HepG2 (cell line): ENCODE measurements around the gene FNDC10. TPM values are rescaled to one million over a fixed set of nuclear protein-coding genes. Genes with fewer than 3 reads are reported as not detected.
A peak's percentile ranks its signal among the peaks of the same experiment; 100 is the strongest.

Experiments
- HMG20B ChIP-seq: conservative IDR thresholded peaks from 2 replicates; pipeline ENCODE4 v1.6.1; 2016; ENCODE audit warnings: missing genetic modification reagents, missing compliant biosample characterization
- HNF4G ChIP-seq, 2 experiments: sonication (generic) in 1 of 2; formaldehyde crosslinking in 1 of 2; IDR thresholded peaks; 2 replicates each; pipeline versions ENCODE4 v1.4.0 to v1.6.1; 2011 to 2020; ENCODE audit warnings: borderline replicate concordance in 2 of 2, low read depth in 2 of 2, mild to moderate bottlenecking in 2 of 2, low read length in 1 of 2, missing genetic modification reagents in 1 of 2, moderate library complexity in 1 of 2
- IRF9 ChIP-seq: sonication (generic); formaldehyde crosslinking; IDR thresholded peaks from 2 replicates; pipeline ENCODE4 v1.8.0; 2022; ENCODE audit warnings: missing genetic modification reagents, mild to moderate bottlenecking, borderline replicate concordance
- MTERF4 ChIP-seq: sonication (generic); formaldehyde crosslinking; IDR thresholded peaks from 2 replicates; pipeline ENCODE4 v1.8.0; 2023; ENCODE audit warnings: mild to moderate bottlenecking, missing genetic modification reagents
- MTF2 ChIP-seq: sonication (generic); formaldehyde crosslinking; IDR thresholded peaks from 2 replicates; pipeline ENCODE4 v1.5.0; 2020; ENCODE audit warnings: missing genetic modification reagents, borderline replicate concordance
- POGZ ChIP-seq: sonication (generic); formaldehyde crosslinking; IDR thresholded peaks from 2 replicates; pipeline ENCODE4 v1.4.0; 2020; ENCODE audit warnings: mild to moderate bottlenecking, missing genetic modification reagents
- PRDM10 ChIP-seq: sonication (generic); formaldehyde crosslinking; IDR thresholded peaks from 2 replicates; pipeline ENCODE4 v1.4.0; 2020; ENCODE audit warnings: low read depth, missing genetic modification reagents
- SIX1 ChIP-seq: sonication (generic); formaldehyde crosslinking; IDR thresholded peaks from 2 replicates; pipeline ENCODE4 v1.4.0; 2020; ENCODE audit warnings: missing genetic modification reagents, borderline replicate concordance
- SP2 ChIP-seq: sonication (generic); formaldehyde crosslinking; IDR thresholded peaks from 2 replicates; pipeline ENCODE4 v1.5.1; 2020; ENCODE audit warnings: mild to moderate bottlenecking, missing genetic modification reagents
- ZFP1 ChIP-seq: IDR thresholded peaks from 2 replicates; pipeline ENCODE4 v1.6.1; 2016
- ZKSCAN1 ChIP-seq: fragments of 150-350 bp; IDR thresholded peaks from 2 replicates; pipeline ENCODE4 v1.6.1; 2014; ENCODE audit warnings: low read length
- ZNF331 ChIP-seq: sonication (generic); formaldehyde crosslinking; IDR thresholded peaks from 2 replicates; pipeline ENCODE4 v1.4.0; 2020; ENCODE audit warnings: missing genetic modification reagents
- ZNF781 ChIP-seq: sonication (generic); formaldehyde crosslinking; IDR thresholded peaks from 2 replicates; pipeline ENCODE4 v1.5.1; 2020; ENCODE audit warnings: borderline replicate concordance, mild to moderate bottlenecking, missing genetic modification reagents; ENCODE audit errors: not compliant biosample characterization
- ZNF878 ChIP-seq: sonication (generic); formaldehyde crosslinking; IDR thresholded peaks from 2 replicates; pipeline ENCODE4 v1.8.1; 2023; ENCODE audit warnings: mild to moderate bottlenecking, missing genetic modification reagents, moderate library complexity
- polyA plus RNA-seq, 8 experiments: library from polyadenylated mRNA; depleted of rRNA in 3 of 8; stranded (reverse) in 7 of 8; unstranded in 1 of 8; fragments of >200 nt; fragmentation: Illumina TruSeq in 4 of 8; extraction: Trizol in 4 of 8; gene quantifications; 2 replicates each; pipeline versions ENCODE4 v1.2.1 to v1.2.3, GENCODE V29; 2011 to 2016; ENCODE audit warnings: low read depth in 4 of 8, missing spikeins in 1 of 8, mixed read lengths in 1 of 8; ENCODE audit not compliant: insufficient read depth in 1 of 8
- total RNA-seq, 5 experiments: library from RNA; depleted of rRNA; stranded (reverse); fragments of >200 nt; fragmentation: Illumina TruSeq; extraction: Trizol; gene quantifications; 2 replicates each; pipeline ENCODE4 v1.2.3, GENCODE V29; 2016; ENCODE audit warnings: low read depth in 1 of 5
- TF ChIP-seq, protein P1 (sequence below): IDR thresholded peaks from 2 replicates; pipeline ENCODE4 v1.6.1; 2018; ENCODE audit warnings: missing genetic modification reagents
- TF ChIP-seq, protein P2 (sequence below): sonication (generic); formaldehyde crosslinking; IDR thresholded peaks from 2 replicates; pipeline ENCODE4 v1.5.1; 2020; ENCODE audit warnings: mild to moderate bottlenecking, missing genetic modification reagents

FNDC10 gene
- total and polyA plus RNA-seq, 2 of the 13 experiments (the other 11 are each of a cell fraction or from before 2014, with no cell fraction given), result 2.2 to 2.5 TPM

- no peak for TF ChIP-seq MTF2
- no peak for TF ChIP-seq ZNF781 (CRISPR knock-in tag)
- TF ChIP-seq ZKSCAN1, result peak; percentile 70; the same call in 1 of the 2 replicates
- TF ChIP-seq POGZ (CRISPR knock-in tag), result peak; percentile 53
- no peak for TF ChIP-seq SIX1
- TF ChIP-seq IRF9, result no peak
- no peak for TF ChIP-seq HNF4G (IDR thresholded peaks at IDR 0.05; ENCODE audit: borderline replicate concordance, low read depth, low read length)
- no peak for TF ChIP-seq HNF4G (CRISPR knock-in tag; IDR thresholded peaks at IDR 0.05; ENCODE audit: borderline replicate concordance, low read depth)
- TF ChIP-seq ZNF878 (CRISPR knock-in tag), result no peak
- peak; percentile 20; the same call in 1 of the 2 replicates for TF ChIP-seq SP2
- TF ChIP-seq PRDM10, result no peak
- TF ChIP-seq, protein P1, sequence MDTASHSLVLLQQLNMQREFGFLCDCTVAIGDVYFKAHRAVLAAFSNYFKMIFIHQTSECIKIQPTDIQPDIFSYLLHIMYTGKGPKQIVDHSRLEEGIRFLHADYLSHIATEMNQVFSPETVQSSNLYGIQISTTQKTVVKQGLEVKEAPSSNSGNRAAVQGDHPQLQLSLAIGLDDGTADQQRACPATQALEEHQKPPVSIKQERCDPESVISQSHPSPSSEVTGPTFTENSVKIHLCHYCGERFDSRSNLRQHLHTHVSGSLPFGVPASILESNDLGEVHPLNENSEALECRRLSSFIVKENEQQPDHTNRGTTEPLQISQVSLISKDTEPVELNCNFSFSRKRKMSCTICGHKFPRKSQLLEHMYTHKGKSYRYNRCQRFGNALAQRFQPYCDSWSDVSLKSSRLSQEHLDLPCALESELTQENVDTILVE (CRISPR knock-in tag), result peak; percentile 92
- peak; percentile 14 for TF ChIP-seq MTERF4 (CRISPR knock-in tag)
- TF ChIP-seq, protein P2, sequence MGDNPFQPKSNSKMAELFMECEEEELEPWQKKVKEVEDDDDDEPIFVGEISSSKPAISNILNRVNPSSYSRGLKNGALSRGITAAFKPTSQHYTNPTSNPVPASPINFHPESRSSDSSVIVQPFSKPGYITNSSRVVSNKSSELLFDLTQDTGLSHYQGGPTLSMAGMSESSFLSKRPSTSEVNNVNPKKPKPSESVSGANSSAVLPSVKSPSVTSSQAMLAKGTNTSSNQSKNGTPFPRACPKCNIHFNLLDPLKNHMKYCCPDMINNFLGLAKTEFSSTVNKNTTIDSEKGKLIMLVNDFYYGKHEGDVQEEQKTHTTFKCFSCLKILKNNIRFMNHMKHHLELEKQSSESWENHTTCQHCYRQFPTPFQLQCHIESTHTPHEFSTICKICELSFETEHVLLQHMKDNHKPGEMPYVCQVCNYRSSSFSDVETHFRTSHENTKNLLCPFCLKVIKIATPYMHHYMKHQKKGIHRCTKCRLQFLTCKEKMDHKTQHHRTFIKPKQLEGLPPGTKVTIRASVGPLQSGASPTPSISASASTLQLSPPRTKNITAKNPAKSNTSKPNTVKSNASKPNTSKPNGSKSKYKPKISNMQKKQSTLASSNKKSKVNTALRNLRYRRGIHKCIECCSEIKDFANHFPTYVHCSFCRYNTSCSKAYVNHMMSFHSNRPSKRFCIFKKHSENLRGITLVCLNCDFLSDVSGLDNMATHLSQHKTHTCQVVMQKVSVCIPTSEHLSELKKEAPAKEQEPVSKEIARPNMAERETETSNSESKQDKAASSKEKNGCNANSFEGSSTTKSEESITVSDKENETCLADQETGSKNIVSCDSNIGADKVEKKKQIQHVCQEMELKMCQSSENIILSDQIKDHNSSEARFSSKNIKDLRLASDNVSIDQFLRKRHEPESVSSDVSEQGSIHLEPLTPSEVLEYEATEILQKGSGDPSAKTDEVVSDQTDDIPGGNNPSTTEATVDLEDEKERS (CRISPR knock-in tag), result no peak
- TF ChIP-seq ZNF331 (CRISPR knock-in tag), result no peak
- TF ChIP-seq HMG20B (CRISPR knock-in tag), result no peak
- TF ChIP-seq ZFP1 (CRISPR knock-in tag), result no peak
Observed at GRCh38 chr1:1574721-1575537, 25.0 kb downstream of the FNDC10 start, which contains the start of gene SSU72 (continued).
